ENCODE data around the gene P2RX4.
"Not testable (repeated sequence)": the region's sequence is repeated elsewhere in the genome, so short reads cannot be mapped to it uniquely, and the experiment has no call there.

GRCh38 chr12:121208571-121208970 is 1.4 kb upstream of the P2RX4 start:
- TF ChIP-seq CTCF, POLR2A (IDR thresholded peaks at IDR 0.05): not testable (repeated sequence)

Data from adrenal gland (tissue), 5 donors.